Upper lobe of left lung (tissue), 4 donors: ENCODE measurements around the gene JAZF1.

Experiments
- EP300 ChIP-seq, 4 donors: sonication (generic); formaldehyde crosslinking; IDR thresholded peaks; one replicate each; pipeline ENCODE4 v1.5.1; 2017; ENCODE audit warnings: antibody characterized with exemption in 4 of 4, control low read depth in 2 of 4
- TF ChIP-seq, protein P1 (sequence below), 6 experiments: fragments of 450-650 bp in 4 of 6; fragments of 200-600 bp in 2 of 6; sonication (generic) in 2 of 6; IDR thresholded peaks; one replicate each; pipeline ENCODE4 v1.5.1; 2016 to 2019; ENCODE audit warnings: antibody characterized with exemption in 6 of 6

DNA sequence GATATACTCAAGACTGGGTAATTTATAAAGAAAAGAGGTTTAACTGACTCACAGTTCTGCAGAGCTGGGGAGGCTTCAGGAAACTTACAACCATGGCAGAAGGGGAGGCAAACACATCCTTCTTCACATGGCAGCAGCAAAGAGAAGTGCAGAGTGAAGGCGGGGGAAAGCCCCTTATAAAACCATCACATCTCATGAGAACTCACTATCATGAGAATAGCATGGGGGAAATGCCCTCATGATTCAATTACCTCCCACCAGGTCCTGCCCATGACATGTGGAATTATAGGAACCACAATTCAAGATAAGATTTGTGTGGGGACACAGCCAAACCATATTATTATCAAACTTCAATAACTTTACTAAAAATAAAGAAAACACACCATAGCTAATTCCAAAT, 30.4 kb upstream of the JAZF1 start:
- no peak for TF ChIP-seq EP300 (IDR thresholded peaks at IDR 0.05)
- TF ChIP-seq, protein P1, sequence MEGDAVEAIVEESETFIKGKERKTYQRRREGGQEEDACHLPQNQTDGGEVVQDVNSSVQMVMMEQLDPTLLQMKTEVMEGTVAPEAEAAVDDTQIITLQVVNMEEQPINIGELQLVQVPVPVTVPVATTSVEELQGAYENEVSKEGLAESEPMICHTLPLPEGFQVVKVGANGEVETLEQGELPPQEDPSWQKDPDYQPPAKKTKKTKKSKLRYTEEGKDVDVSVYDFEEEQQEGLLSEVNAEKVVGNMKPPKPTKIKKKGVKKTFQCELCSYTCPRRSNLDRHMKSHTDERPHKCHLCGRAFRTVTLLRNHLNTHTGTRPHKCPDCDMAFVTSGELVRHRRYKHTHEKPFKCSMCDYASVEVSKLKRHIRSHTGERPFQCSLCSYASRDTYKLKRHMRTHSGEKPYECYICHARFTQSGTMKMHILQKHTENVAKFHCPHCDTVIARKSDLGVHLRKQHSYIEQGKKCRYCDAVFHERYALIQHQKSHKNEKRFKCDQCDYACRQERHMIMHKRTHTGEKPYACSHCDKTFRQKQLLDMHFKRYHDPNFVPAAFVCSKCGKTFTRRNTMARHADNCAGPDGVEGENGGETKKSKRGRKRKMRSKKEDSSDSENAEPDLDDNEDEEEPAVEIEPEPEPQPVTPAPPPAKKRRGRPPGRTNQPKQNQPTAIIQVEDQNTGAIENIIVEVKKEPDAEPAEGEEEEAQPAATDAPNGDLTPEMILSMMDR (IDR thresholded peaks at IDR 0.05), result no peak
